IMR-90 (cell line): ENCODE measurements around the gene ANO2. TPM values are rescaled to one million over a fixed set of nuclear protein-coding genes. Genes with fewer than 3 reads are reported as not detected.

Experiments
- ATAC-seq: fragments of 200-7000 bp; cut with Tn5 transposase; 2 replicates; pipeline ENCODE4 v1.9.1; 2020; ENCODE audit warnings: low read depth, mild to moderate bottlenecking, moderate library complexity
- BruUV-seq: library from RNA; stranded (reverse); fragments of 400-500 nt; replicated peaks from 2 replicates; lab custom pipeline; 2021; lab: Mats Ljungman, UMichigan
- CTCF ChIA-PET: fragments of 300-600 bp; formaldehyde crosslinking; extraction: SDS; loops from one replicate; lab custom pipeline; 2021; ENCODE audit warnings: antibody characterized with exemption; lab: Yijun Ruan, JAX
- POLR2A ChIA-PET: fragments of 300-600 bp; sonication (Branson Sonifier 250); formaldehyde crosslinking; loops from one replicate; lab custom pipeline; 2022; ENCODE audit warnings: antibody characterized with exemption; ENCODE audit not compliant: unreplicated experiment; lab: Charles Lee
- DNase-seq: peaks from one replicate; pipeline ENCODE4 v3.0.0; 2013
- H2AFZ ChIP-seq: replicated peaks from 2 replicates; pipeline ENCODE3; 2013; ENCODE audit warnings: low read length, mild to moderate bottlenecking; ENCODE audit not compliant: poor library complexity
- H2AK5ac ChIP-seq: 2 replicates; pipeline ENCODE4 v1.6.1; 2013; ENCODE audit warnings: low read depth, low read length, inconsistent platforms
- H2AK9ac ChIP-seq: replicated peaks from 2 replicates; pipeline ENCODE3; 2013; ENCODE audit warnings: mild to moderate bottlenecking, low read depth, low read length, moderate library complexity; ENCODE audit not compliant: poor library complexity
- H2BK120ac ChIP-seq: 2 replicates; pipeline ENCODE4 v1.6.1; 2013; ENCODE audit warnings: low read depth, low read length, inconsistent platforms
- H2BK15ac ChIP-seq: 3 replicates; pipeline ENCODE4 v1.6.1; 2013; ENCODE audit warnings: low read depth, low read length, inconsistent platforms
- H2BK20ac ChIP-seq: 2 replicates; pipeline ENCODE4 v1.6.1; 2013; ENCODE audit warnings: low read depth, mild to moderate bottlenecking, inconsistent platforms, low read length, moderate library complexity
- H2BK5ac ChIP-seq: 2 replicates; pipeline ENCODE4 v1.6.1; 2013; ENCODE audit warnings: mild to moderate bottlenecking, low read depth, low read length, inconsistent platforms; ENCODE audit not compliant: poor library complexity, severe bottlenecking
- H3K14ac ChIP-seq: replicated peaks from 2 replicates; pipeline ENCODE4 v1.6.1; 2013; ENCODE audit warnings: low read depth, low read length, inconsistent platforms
- H3K18ac ChIP-seq: 2 replicates; pipeline ENCODE4 v1.6.1; 2013; ENCODE audit warnings: low read depth, low read length, control low read depth
- H3K23ac ChIP-seq: 2 replicates; pipeline ENCODE4 v1.6.1; 2013; ENCODE audit warnings: low read depth, low read length, inconsistent platforms
- H3K27ac ChIP-seq: 2 replicates; pipeline ENCODE4 v1.5.1; 2013; ENCODE audit warnings: mild to moderate bottlenecking, control low read depth, low read length; ENCODE audit not compliant: insufficient read depth
- H3K27me3 ChIP-seq: 2 replicates; pipeline ENCODE4 v1.6.1; 2013; ENCODE audit warnings: low read length; ENCODE audit not compliant: control insufficient read depth, insufficient read depth
- H3K36me3 ChIP-seq: 2 replicates; pipeline ENCODE4 v1.6.1; 2013; ENCODE audit warnings: low read length, mixed read lengths; ENCODE audit not compliant: control insufficient read depth, insufficient read depth
- H3K4ac ChIP-seq: 2 replicates; pipeline ENCODE4 v1.6.1; 2013; ENCODE audit warnings: low read depth, low read length, inconsistent platforms
- H3K4me1 ChIP-seq: 2 replicates; pipeline ENCODE4 v1.6.1; 2013; ENCODE audit warnings: low read length, mixed read lengths; ENCODE audit not compliant: control insufficient read depth, insufficient read depth
- H3K4me2 ChIP-seq: 2 replicates; pipeline ENCODE4 v1.6.1; 2013; ENCODE audit warnings: low read depth, mild to moderate bottlenecking, control low read depth, low read length, moderate library complexity
- H3K4me3 ChIP-seq: 2 replicates; pipeline ENCODE4 v1.5.1; 2013; ENCODE audit warnings: low read depth, mild to moderate bottlenecking, control low read depth, low read length, moderate library complexity; ENCODE audit not compliant: insufficient read depth
- H3K56ac ChIP-seq: 2 replicates; pipeline ENCODE4 v1.6.1; 2013; ENCODE audit warnings: low read length, inconsistent platforms; ENCODE audit not compliant: insufficient read depth; ENCODE audit errors: extremely low read depth
- H3K79me1 ChIP-seq, 2 experiments: 2 replicates each; pipeline ENCODE4 v1.6.1; 2013; ENCODE audit warnings: low read length in 2 of 2, inconsistent platforms in 1 of 2, low read depth in 1 of 2
- H3K9ac ChIP-seq: 2 replicates; pipeline ENCODE4 v1.6.1; 2013; ENCODE audit warnings: low read depth, low read length, control low read depth
- H3K9me1 ChIP-seq: 2 replicates; pipeline ENCODE4 v1.6.1; 2013; ENCODE audit warnings: low read length, inconsistent platforms; ENCODE audit not compliant: insufficient read depth
- H3K9me3 ChIP-seq: 2 replicates; pipeline ENCODE4 v1.6.1; 2013; ENCODE audit warnings: low read length; ENCODE audit not compliant: control insufficient read depth, insufficient read depth
- H4K20me1 ChIP-seq: 2 replicates; pipeline ENCODE4 v1.6.1; 2013; ENCODE audit warnings: low read length, inconsistent platforms; ENCODE audit not compliant: insufficient read depth
- H4K5ac ChIP-seq: 2 replicates; pipeline ENCODE4 v1.6.1; 2013; ENCODE audit warnings: mild to moderate bottlenecking, low read depth, low read length, control low read depth
- H4K8ac ChIP-seq, 2 experiments: 2 replicates each; pipeline ENCODE4 v1.6.1; 2013; ENCODE audit warnings: low read depth in 2 of 2, low read length in 2 of 2, control low read depth in 1 of 2, inconsistent platforms in 1 of 2
- H4K91ac ChIP-seq: 2 replicates; pipeline ENCODE4 v1.6.1; 2013; ENCODE audit warnings: low read depth, low read length, inconsistent platforms; ENCODE audit not compliant: insufficient read depth
- BHLHE40 ChIP-seq: fragments of 150-350 bp; IDR thresholded peaks from 2 replicates; pipeline ENCODE4 v1.6.1; 2016; ENCODE audit warnings: mild to moderate bottlenecking, low read depth, low read length
- CEBPB ChIP-seq: IDR thresholded peaks from 2 replicates; pipeline ENCODE4 v1.6.1; 2012; ENCODE audit warnings: low read depth, low read length, improper control_type of control experiment
- CHD1 ChIP-seq: IDR thresholded peaks from 2 replicates; pipeline ENCODE4 v1.6.1; 2012; ENCODE audit warnings: low read depth, low read length, improper control_type of control experiment
- FOS ChIP-seq: fragments of 150-350 bp; IDR thresholded peaks from 2 replicates; pipeline ENCODE4 v1.6.1; 2016; ENCODE audit warnings: low read depth, low read length
- MAFK ChIP-seq: IDR thresholded peaks from 2 replicates; pipeline ENCODE4 v1.6.1; 2012; ENCODE audit warnings: low read depth, low read length, improper control_type of control experiment
- MAZ ChIP-seq: IDR thresholded peaks from 2 replicates; pipeline ENCODE4 v1.6.1; 2012; ENCODE audit warnings: low read depth, mild to moderate bottlenecking, low read length, improper control_type of control experiment, moderate library complexity, borderline replicate concordance
- MXI1 ChIP-seq: IDR thresholded peaks from 2 replicates; pipeline ENCODE4 v1.6.1; 2012; ENCODE audit warnings: low read depth, mild to moderate bottlenecking, low read length, moderate library complexity, borderline replicate concordance
- NFE2L2 ChIP-seq: fragments of 150-350 bp; IDR thresholded peaks from 2 replicates; pipeline ENCODE4 v1.6.1; 2016; ENCODE audit warnings: low read depth, mild to moderate bottlenecking, low read length
- POLR2A ChIP-seq: IDR thresholded peaks from 2 replicates; pipeline ENCODE4 v1.6.1; 2012; ENCODE audit warnings: mild to moderate bottlenecking, low read depth, low read length
- RAD21 ChIP-seq: IDR thresholded peaks from 2 replicates; pipeline ENCODE4 v1.6.1; 2012; ENCODE audit warnings: low read length, improper control_type of control experiment
- RCOR1 ChIP-seq: IDR thresholded peaks from 2 replicates; pipeline ENCODE4 v1.6.1; 2012; ENCODE audit warnings: mild to moderate bottlenecking, low read length, improper control_type of control experiment; ENCODE audit not compliant: insufficient replicate concordance
- RFX5 ChIP-seq: IDR thresholded peaks from 2 replicates; pipeline ENCODE4 v1.8.0; 2012; ENCODE audit warnings: low read depth, mild to moderate bottlenecking, low read length, moderate library complexity
- SMC3 ChIP-seq: fragments of 150-350 bp; IDR thresholded peaks from 2 replicates; pipeline ENCODE4 v1.6.1; 2016; ENCODE audit warnings: low read depth, mild to moderate bottlenecking, antibody characterized with exemption, low read length, moderate library complexity
- WGBS, 2 experiments: methylation state at CpG; one replicate each; pipeline versions ENCODE4 v1.1.5 to v1.1.7; 2013; ENCODE audit warnings: missing lambda C conversion rate in 2 of 2; ENCODE audit not compliant: insufficient read length in 1 of 2; ENCODE audit errors: extremely low coverage in 2 of 2; 5-methylcytosine and 5-hydroxymethylcytosine counted together
- dilution Hi-C: fragments of 300-500 bp; cut with HindIII; formaldehyde crosslinking; loops from one replicate; pipeline ENCODE4 v1.14.3; 2018; ENCODE audit warnings: low sequenced_read_pairs; ENCODE audit not compliant: unreplicated experiment
- in situ Hi-C: fragments of 300-500 bp; cut with MboI; formaldehyde crosslinking; loops from 3 replicates; pipeline ENCODE4 v1.14.3; 2019; ENCODE audit warnings: low sequenced_read_pairs, inconsistent platforms, mixed read lengths
- intact Hi-C: fragments of 100-400 bp; cut with micrococcal nuclease; formaldehyde crosslinking; loops from 2 replicates; pipeline ENCODE4 v1.10.0; 2022
- polyA plus RNA-seq, 3 experiments: library from polyadenylated mRNA; depleted of rRNA; stranded (reverse); fragments of >200 nt; gene quantifications; 2 replicates each; pipeline ENCODE4 v1.2.3, GENCODE V29; 2012; ENCODE audit warnings: low replicate concordance in 1 of 3
- total RNA-seq: library from RNA; depleted of rRNA; stranded (reverse); fragments of >200 nt; gene quantifications from 2 replicates; pipeline ENCODE4 v1.2.3, GENCODE V29; 2012
- TF ChIP-seq, protein P1 (sequence below): fragments of 150-350 bp; IDR thresholded peaks from 2 replicates; pipeline ENCODE4 v1.6.1; 2017; ENCODE audit warnings: mild to moderate bottlenecking, antibody characterized with exemption, low read length, low read depth
- TF ChIP-seq, protein P2 (sequence below): fragments of 150-350 bp; IDR thresholded peaks from 2 replicates; pipeline ENCODE4 v1.6.1; 2016; ENCODE audit warnings: low read depth, mild to moderate bottlenecking, low read length, moderate library complexity, borderline replicate concordance
- TF ChIP-seq, protein P3 (sequence below): conservative IDR thresholded peaks from 2 replicates; pipeline ENCODE4 v1.5.1; 2012; ENCODE audit warnings: mild to moderate bottlenecking, low read depth, low read length, improper control_type of control experiment

ANO2 gene
- total and polyA plus RNA-seq, 2 of the 4 experiments (the other 2 are of a cell fraction) = 0.22 TPM; not detected in 1

DNA sequence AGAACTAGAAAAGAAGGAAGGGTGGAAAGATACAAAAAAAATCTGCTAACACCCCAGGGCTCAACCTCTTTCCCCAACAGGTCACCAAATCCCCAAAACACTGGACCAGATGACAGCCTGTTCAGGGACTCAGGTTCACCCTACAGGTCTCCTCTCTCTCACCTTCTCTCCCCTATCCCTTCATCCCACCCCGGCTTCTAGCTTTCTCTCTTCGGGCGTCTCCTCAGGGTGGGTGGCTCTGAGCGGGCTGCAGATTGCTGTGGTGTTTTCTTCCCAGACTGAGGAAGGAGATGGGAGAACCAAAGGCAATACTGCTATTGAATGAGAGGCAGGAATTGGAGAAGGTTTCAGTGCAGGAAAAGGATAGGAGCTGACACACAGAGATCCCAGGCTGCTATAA is 39.3 kb downstream of the ANO2 start:
- Histone ChIP-seq H2AK5ac (no peak overlapping the region), H3K4me1 (no peaks in the 10 kb centered on the region), H4K20me1 (no peaks in the 10 kb centered on the region), H3K56ac (no peak overlapping the region), H2BK120ac (no peak overlapping the region), H2AFZ (no peak overlapping the region), H3K27ac (no peak overlapping the region), H4K8ac (no peak overlapping the region), H3K4me2 (no peak overlapping the region), H3K4ac (no peak overlapping the region), H4K5ac (no peak overlapping the region), H2BK5ac (no peak overlapping the region), H3K9ac (no peak overlapping the region), H4K91ac (no peak overlapping the region), H3K9me3 (no peaks in the 10 kb centered on the region), H3K23ac (no peak overlapping the region), H3K4me3 (no peak overlapping the region), H3K27me3 (peaks cover 18% of the 10 kb centered on the region), H2AK9ac (no peak overlapping the region), H2BK20ac (no peak overlapping the region), H3K36me3 (no peaks in the 10 kb centered on the region), H3K79me1 (no peaks in the 10 kb centered on the region), H2BK15ac (no peak overlapping the region), H3K9me1 (no peaks in the 10 kb centered on the region), H3K14ac (no peak overlapping the region), H3K18ac (no peak overlapping the region)
- DNase-seq (no peak), ATAC-seq (no peak)
- TF ChIP-seq RCOR1 = no peak
- TF ChIP-seq MXI1 = no peak
- TF ChIP-seq CHD1 = no peak
- no peak for TF ChIP-seq BHLHE40
- no peak for TF ChIP-seq POLR2A
- TF ChIP-seq MAZ = no peak
- no peak for TF ChIP-seq CEBPB
- no peak for TF ChIP-seq NFE2L2
- TF ChIP-seq, protein P1, sequence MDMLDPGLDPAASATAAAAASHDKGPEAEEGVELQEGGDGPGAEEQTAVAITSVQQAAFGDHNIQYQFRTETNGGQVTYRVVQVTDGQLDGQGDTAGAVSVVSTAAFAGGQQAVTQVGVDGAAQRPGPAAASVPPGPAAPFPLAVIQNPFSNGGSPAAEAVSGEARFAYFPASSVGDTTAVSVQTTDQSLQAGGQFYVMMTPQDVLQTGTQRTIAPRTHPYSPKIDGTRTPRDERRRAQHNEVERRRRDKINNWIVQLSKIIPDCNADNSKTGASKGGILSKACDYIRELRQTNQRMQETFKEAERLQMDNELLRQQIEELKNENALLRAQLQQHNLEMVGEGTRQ = no peak
- TF ChIP-seq RFX5 = no peak
- no peak for TF ChIP-seq MAFK
- no peak for TF ChIP-seq FOS
- TF ChIP-seq, protein P2, sequence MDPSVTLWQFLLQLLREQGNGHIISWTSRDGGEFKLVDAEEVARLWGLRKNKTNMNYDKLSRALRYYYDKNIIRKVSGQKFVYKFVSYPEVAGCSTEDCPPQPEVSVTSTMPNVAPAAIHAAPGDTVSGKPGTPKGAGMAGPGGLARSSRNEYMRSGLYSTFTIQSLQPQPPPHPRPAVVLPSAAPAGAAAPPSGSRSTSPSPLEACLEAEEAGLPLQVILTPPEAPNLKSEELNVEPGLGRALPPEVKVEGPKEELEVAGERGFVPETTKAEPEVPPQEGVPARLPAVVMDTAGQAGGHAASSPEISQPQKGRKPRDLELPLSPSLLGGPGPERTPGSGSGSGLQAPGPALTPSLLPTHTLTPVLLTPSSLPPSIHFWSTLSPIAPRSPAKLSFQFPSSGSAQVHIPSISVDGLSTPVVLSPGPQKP = no peak
- TF ChIP-seq SMC3 = no peak
- TF ChIP-seq, protein P3, sequence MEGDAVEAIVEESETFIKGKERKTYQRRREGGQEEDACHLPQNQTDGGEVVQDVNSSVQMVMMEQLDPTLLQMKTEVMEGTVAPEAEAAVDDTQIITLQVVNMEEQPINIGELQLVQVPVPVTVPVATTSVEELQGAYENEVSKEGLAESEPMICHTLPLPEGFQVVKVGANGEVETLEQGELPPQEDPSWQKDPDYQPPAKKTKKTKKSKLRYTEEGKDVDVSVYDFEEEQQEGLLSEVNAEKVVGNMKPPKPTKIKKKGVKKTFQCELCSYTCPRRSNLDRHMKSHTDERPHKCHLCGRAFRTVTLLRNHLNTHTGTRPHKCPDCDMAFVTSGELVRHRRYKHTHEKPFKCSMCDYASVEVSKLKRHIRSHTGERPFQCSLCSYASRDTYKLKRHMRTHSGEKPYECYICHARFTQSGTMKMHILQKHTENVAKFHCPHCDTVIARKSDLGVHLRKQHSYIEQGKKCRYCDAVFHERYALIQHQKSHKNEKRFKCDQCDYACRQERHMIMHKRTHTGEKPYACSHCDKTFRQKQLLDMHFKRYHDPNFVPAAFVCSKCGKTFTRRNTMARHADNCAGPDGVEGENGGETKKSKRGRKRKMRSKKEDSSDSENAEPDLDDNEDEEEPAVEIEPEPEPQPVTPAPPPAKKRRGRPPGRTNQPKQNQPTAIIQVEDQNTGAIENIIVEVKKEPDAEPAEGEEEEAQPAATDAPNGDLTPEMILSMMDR = no peak
- TF ChIP-seq RAD21 = no peak
- ChIA-PET POLR2A (no interaction called here), CTCF (no interaction called here)
- in situ Hi-C loops (no loop called here), dilution Hi-C loops (no loop called here), intact Hi-C loops (no loop called here)
- WGBS, 2 experiments = no CpG with 5 or more reads among the region's 4 CpGs
- BruUV-seq = no TSS peak
